ENCODE data around the gene CLMN.

Gene CLMN

GRCh38 chr14:95304342-95304741, 15.4 kb downstream of the CLMN start:
- DNase-seq (ENCODE audit: low read depth in 3 of 3), result no peak

DNA sequence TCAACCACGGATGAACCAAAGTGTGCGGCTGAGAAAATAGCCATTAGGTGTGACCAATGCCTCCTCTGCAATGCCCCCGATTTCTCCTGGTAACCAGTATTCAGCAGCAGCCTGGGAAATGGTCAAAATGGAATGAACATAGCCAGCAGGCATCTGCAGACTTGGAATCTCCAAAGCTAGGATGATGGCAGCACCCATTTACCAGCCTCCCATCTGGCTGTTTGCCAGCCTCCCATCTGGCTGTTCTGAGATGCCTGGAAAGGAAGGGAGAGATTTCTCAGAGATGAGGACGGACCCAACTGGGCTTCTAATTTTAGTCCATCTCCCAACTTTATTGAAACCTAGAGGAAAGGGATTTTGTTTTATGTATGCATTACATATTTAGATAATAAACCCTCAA, 16.2 kb downstream of the CLMN start:
- no peak for DNase-seq (ENCODE audit: low read depth in 3 of 3)

DNA sequence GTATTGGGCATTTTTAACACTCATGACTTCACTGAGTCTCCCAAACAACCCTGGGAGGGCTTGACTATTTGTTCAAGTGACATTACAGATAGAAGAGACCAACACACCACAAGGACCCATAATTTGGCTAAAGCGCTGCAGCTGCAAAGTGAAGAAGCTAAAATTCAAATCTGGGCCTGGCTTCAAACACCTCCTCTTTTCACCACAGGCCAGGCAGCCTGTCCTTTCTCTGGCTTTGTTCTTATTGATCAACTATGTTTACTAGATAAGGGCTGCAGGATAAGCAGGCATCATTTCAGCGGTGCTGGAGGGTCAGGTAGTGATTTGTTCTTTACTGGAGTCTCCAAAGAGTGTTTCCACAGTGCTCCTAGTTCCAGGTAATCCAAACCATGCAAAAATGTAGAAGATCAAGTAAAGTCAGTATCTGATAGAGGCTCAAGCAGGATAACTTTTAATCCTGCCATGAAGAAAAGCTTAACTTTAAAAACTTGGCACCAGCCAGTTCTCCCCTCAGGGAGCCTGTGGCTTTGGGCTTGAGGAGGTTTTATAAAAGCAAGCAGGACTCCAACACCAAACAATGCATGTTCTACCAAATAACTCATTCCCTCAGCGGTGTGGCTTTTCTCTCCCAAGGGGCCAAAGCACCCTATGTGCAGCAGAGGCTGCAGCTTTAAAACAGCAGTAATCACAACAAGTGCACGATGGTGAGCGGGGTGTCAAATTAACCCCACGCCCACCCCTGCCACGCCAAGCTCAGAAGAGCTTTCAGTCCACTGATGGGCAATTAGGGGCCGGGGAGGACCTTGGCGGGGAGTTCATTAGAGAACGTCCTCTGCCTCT, 16.8 kb downstream of the CLMN start:
- DNase-seq (ENCODE audit: low read depth in 3 of 3), result no peak

DNA sequence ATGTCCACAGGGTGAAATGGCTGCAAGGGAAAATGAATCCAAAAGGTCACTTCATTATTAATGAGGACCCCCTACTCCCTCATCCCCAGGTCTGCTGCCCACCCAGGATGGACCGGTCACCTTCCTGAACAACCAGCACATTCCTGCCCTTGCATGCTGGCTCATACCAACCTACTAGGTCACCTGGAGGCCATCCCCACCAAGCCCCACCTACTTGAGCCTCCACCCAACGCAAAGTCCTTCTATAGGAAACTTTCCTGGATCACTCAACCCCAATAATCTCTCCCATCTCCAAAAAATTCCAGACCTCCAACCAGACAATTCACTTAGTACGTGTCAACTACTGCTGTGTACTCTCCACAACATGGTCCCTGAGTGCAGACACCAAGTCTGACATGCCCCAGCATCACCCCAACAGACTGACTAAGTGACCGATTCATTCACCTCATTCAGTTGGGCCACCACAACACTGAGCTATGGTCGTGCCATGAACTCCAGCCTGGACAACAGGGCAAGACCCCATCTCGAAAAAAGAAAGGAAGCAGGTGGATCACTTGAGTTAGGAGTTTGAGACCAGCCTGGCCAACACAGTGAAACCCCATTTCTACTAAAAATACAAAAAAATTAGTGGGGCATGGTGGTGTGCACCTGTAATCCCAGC, 18.1 kb downstream of the CLMN start:
- no peak for DNase-seq (ENCODE audit: low read depth in 3 of 3)

DNA sequence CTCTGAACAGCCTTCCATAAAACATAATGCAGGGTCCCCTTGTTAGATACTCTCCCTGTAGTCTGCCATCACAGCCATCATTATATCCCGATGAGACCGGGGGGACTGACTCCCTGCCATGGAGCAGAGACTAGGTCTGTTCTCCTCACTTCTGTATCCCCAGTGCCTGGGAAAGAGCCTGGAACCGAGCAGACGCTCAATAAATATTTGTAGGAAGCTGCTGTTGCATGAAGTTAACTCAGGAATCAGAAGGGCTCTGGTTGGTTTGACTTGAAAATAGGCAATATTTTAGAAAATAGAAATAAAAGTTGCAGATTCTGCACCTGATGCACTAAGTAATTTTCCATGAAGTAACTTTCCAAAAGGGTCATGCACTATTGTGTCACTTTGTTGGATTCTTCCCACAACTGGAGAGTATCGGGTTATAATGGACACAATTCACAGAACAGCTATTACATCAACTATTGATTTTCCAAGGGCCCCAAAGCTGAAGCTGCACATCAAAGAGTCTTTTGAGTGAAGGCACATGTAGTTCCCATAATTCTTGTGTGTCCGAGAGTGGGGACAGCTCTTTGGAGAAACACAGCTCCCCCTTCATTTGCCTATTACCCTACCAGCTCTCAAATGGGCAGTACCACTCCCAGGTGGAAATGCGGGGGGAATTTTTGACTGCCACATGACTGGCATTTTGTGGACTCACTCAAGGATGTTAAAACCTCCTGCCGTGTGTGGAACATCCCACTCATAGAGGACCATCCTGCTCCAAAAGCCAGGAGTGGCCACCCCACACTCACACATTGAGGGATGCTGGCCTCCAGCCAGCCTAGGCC, 18.8 kb downstream of the CLMN start:
- no peak for DNase-seq (ENCODE audit: low read depth in 3 of 3)

DNA sequence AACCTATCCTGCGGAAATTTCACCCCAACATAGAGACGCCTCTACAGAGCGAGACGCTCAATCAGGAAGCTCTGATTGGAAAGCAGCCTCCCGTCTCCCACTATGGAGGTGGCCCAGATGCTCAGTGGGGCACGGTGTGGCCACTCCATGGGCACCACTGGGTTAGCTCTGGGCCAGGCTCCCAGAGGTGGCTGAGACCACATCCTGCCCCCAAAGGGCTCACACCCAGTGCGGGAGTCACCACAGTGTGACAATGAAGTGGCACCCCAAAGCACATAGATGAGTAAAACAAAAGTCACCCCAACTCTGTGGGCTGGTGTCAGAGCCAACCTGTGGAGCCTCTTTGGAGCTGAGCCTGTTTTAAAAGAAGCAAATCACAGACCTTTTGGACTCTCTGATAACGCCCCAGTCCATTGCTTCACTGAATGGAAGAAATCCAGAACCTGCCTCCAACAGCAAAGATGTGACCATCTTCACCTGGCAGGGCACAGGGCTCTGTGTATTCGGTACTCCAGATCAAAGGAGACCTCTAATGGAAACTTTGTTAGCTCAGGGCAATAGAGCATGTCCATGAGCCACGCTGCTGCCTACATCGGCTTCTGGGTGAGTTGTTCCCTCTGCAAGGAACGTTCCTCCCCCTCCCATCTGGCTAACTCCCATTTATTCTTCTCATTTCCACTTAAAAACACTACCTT, 19.6 kb downstream of the CLMN start:
- DNase-seq (ENCODE audit: low read depth in 3 of 3), result no peak

- no peak for DNase-seq (ENCODE audit: low read depth in 3 of 3)
Observed at GRCh38 chr14:95299271-95299670, 20.4 kb downstream of the CLMN start.

DNA sequence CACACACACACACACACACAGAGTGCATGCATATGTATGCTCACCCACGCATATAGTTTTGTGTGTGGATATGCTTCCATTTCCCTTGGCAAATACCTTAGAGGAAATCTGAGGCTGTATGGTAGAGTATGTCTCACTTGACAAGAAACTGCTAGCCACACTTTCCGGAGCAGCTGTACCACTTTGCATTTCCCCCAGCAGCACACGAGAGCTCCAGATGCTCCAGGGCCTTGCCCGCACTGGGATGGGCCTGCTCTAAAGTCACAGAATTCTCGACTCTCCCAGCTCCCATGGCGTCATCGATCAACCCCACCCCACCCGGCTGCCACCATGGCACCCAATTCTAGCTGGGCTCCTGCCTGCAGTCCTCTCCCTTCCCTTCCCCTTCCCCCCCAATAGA, 21.9 kb downstream of the CLMN start:
- DNase-seq (ENCODE audit: low read depth in 3 of 3), result no peak

DNA sequence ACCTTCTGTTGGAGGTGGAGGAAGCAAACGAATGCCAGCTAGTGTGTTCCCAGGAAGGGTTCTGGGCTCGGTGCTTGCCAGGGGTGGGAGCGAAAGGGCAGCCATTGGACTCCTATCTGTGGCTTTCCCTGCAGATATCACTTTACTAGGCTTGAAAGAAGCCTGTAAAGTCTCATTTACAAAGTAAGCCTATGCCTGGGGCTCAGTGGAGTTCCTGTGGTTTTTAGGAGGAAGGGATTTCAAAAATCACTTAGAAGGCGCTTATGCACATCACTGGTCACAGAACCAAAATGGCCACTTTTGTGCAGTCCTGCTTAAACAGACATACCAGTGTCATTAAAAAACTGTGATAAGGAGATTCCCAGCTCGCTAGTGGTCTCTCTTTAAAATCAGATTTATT, 22.7 kb downstream of the CLMN start:
- DNase-seq (ENCODE audit: low read depth in 3 of 3), result no peak

- no peak for DNase-seq (ENCODE audit: low read depth in 3 of 3)
Observed at GRCh38 chr14:95295600-95296376, 23.9 kb downstream of the CLMN start.

DNA sequence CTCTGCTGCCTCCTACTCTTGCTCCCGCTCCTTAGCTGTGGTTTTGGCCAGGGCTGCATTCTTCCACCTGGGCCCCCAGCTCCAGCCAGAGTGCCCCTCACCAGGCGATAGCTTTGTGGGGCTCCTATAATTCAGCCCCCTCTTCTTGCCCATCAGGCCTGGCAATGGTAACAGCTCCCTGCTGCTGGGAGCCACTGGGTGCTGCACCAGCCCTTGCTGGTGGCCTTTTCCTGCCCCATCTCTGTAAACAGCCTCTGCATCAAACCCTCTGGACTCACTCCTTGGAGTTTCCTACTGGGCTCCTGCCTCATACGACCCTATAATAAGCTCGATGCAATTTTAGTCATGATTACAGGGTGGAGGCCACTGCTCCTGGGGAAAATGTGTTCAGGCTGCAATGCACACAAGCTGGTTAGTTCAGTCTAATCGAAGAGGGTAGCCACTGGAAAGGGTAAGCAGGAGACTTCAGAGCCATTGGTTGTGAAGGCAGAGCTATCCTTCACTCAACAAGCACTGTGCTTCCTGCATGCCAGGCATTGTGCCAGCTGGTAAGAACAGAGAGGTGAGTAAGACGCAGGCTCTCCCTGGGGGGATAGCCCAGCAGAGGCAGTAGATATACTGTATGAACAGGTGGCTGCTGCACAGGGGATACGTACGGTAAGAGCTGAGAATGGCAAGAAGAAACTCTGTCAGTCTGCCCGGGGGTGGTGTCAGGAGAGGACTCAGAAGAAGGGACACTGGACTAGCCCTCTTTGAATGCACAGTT, 24.7 kb downstream of the CLMN start:
- DNase-seq (ENCODE audit: low read depth in 3 of 3), result no peak

GRCh38 chr14:95294320-95294719, 25.4 kb downstream of the CLMN start:
- no peak for DNase-seq (ENCODE audit: low read depth in 3 of 3)

DNA sequence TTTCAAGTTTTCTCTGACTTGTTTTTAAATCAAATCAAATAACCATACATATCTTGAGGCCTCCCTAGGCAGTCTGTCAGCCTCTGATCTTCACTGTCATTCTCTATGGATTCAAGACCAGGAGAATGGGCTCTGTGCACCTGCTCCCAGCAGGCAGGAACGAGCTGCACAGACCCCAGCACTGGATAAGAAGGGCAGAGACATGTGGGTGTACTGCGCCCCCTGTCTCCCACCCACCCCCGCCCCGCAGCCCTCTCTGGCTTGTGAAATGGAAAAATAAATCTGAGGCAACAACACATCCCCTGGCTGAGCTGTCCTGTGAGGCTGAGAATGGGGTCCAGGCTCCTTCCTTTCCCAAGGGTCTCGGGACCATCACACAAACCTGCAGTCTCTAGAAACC, 26.3 kb downstream of the CLMN start:
- no peak for DNase-seq (ENCODE audit: low read depth in 3 of 3)

DNA sequence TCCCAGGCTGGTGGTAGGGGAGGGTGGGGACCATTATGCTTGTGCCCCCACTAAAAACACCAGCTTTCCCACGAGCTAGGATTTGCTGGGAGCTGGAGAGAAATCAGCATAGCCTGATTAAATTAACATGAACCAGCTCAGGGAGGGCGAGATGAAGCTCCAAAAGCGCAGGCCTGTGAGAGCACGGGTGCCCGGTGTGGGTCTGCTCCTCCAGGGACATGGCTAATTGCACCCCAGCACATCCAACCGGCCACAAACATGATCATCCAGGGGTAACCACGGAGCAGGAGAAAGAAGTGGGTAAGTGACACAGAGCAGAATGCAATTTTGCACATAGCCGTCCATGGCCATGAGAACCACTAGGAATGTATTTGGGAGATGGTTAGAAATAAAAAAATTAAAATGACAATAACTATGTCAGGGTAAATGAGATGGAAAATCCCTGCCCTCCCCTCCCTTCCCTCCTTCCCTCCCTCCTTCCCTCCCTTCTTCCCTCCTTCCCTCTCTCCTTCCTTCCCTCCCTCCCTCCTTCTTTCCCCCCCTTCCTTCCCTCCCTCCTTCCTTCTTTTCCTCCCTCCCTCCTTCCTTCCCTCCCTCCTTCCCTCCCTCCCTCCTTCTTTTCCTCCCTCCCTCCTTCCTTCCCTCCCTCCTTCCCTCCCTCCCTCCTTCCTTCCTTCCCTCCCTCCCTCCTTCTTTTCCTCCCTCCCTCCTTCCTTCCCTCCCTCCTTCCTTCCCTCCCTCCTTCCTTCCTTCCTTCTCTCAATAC, 26.9 kb downstream of the CLMN start:
- no peak for DNase-seq (ENCODE audit: low read depth in 3 of 3)

GRCh38 chr14:95291859-95292542, 27.7 kb downstream of the CLMN start:
- peak in 1 of 3 experiments; percentile 21 for DNase-seq (ENCODE audit: low read depth in 3 of 3)

DNA sequence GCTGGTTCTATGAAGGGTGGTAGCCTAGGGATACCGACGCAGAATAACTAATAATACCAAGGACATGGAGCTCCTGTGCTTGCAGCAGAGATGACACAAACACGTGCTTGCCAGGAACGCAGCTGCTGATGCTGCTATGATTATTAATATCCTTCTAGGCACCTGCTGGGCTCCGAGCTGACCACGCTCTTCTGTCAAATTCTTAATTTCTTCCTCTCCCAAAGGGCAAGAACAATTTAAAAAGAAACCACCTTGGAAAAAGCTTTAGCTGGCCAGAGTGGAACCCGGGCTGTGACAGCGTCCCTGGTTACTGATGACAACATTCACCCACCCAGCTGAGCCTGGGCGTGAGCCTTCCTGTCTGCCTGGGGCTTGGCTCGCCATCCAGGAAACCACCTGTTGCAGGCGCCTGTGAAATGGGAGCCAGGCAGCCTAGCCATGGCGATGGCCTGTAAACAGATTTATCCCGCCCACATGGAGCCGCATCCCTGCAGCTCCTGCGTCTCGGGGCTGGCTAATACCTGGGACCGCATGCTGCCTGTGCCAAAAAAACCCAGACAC, 28.8 kb downstream of the CLMN start:
- no peak for DNase-seq (ENCODE audit: low read depth in 3 of 3)

- no peak for DNase-seq (ENCODE audit: low read depth in 3 of 3)
Observed at GRCh38 chr14:95290021-95290420, 29.7 kb downstream of the CLMN start.

DNA sequence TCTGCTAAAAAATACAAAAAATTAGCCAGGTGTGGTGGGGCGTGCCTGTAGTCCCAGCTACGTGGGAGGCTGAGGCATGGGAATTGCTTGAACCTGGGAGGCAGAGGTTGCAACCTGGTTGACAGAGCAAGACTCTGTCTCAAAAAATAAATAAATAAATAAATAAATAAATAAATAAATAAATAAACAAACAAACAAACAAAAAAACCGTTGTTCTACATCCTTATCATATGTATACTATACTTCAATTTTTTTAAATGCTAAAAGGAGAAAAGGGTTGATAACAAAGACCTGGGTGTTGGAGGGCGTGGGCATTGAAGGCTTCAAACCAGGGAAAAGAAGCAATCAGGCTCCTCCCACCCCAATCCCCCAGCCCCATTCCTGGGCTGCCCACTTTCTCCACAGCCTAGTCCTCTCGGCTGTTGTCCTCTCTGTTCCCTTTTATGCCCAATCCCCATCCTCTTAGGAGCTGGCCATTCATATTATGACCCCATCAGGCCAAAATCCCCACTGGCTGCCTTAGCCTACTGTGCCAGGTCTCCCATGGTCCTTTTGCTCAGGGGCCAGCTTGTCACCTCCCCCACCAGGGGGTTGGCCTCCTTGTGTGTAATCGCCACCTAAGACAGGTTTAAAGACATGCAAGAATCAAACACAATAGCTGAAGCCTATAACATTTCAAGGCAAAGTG, 30.2 kb downstream of the CLMN start:
- no peak for DNase-seq (ENCODE audit: low read depth in 3 of 3)
